ENCODE data around the gene HIP1.
"Not testable (repeated sequence)": the region's sequence is repeated elsewhere in the genome, so short reads cannot be mapped to it uniquely, and the experiment has no call there.

Gene HIP1

GRCh38 chr7:75485979-75486643, 252.6 kb downstream of the HIP1 start, which contains the start of gene POM121C:
Gene POM121C, minus strand, starts transcription at chr7:75486299. Its CDS starts 44,803 bp downstream, at chr7:75441496.
- Mint-ChIP-seq H3K4me3 (peak within 1 kb of the TSS; percentile 98), H3K27ac (peak within 1 kb of the TSS; percentile 83), H3K4me1 (peaks cover 21% of the 10 kb centered on the region)
- ATAC-seq, result peak; percentile 100
- not testable (repeated sequence) for H3K27me3 Mint-ChIP-seq, H3K9me3 Mint-ChIP-seq, H3K36me3 Mint-ChIP-seq

- H3K27me3 Mint-ChIP-seq, ATAC-seq, H3K36me3 Mint-ChIP-seq, H3K9me3 Mint-ChIP-seq: not testable (repeated sequence)
- Mint-ChIP-seq H3K4me3 (peak overlapping the region; percentile 98), H3K27ac (peak overlapping the region; percentile 83), H3K4me1 (peaks cover 21% of the 10 kb centered on the region)
Observed at GRCh38 chr7:75485355-75485978, 253.3 kb downstream of the HIP1 start.

Data from stimulated activated memory B cell treated with anti-CD40 and anti-IgM and Interleukin-4, amounts not matched to agents 10 μg/mL and 1 μg/mL and 100 μg/mL, for 72 hours (primary cell).